Stimulated activated CD4-positive, alpha-beta T cell treated with anti-CD3 and anti-CD28 coated beads, TNF-alpha, amount 100 ng/mL, for 1 hour (primary cell): ENCODE measurements around the gene RAB22A.

ENCODE experiments used
- DNase-seq, 3 donors: peaks; one replicate each; pipeline ENCODE4 v3.0.0-alpha.2; 2020; ENCODE audit warnings: low read depth in 3 of 3, low spot score in 1 of 3

The RAB22A gene, protein sequence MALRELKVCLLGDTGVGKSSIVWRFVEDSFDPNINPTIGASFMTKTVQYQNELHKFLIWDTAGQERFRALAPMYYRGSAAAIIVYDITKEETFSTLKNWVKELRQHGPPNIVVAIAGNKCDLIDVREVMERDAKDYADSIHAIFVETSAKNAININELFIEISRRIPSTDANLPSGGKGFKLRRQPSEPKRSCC

DNA sequence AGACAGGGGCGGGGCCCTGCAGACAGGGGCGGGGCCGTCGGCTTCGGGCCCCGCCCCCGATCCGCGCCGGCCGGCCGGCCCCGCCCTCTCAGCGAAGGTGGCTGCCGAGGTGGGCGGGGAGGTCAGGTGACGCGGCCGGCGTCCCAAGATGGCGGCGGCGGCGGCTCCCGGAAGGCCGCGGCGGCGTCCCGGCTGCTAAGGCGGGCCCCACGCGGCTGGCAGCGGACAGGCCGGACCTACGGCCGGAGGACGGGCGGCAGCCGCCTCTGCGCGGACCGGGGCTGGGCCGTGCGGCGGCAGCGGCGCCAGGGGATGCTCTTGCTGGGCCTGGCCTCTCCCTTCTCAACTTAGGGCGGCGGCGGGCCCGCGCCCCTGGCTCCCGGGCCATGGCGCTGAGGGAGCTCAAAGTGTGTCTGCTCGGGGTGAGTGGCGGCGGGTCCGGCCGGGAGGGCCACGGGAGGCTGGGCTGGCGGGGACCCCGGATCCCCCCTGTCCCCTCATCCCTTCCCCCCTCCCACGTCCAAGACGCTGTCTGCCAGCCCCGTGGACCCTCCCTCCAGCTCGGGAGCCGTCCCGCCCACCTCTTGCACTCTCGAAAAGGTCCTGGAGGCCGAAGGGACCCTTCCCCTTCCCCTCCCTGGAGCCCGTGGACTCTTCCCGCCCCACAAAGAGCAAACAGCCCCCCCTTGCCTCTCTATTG, at the start of gene RAB22A:
Gene RAB22A, plus strand, starts transcription at position 125 of the 700 bp plus-strand sequence. Its CDS starts 262 bp downstream, at position 387.
- peak; percentile 59 to 75 (median 72) for DNase-seq

GRCh38 chr20:58260006-58260405, 49.5 kb upstream of the RAB22A start:
- DNase-seq = no peak

- DNase-seq = no peak
Observed at GRCh38 chr20:58261660-58262059, 47.9 kb upstream of the RAB22A start.

- DNase-seq = no peak
Observed at GRCh38 chr20:58264271-58264670, 45.2 kb upstream of the RAB22A start.

DNA sequence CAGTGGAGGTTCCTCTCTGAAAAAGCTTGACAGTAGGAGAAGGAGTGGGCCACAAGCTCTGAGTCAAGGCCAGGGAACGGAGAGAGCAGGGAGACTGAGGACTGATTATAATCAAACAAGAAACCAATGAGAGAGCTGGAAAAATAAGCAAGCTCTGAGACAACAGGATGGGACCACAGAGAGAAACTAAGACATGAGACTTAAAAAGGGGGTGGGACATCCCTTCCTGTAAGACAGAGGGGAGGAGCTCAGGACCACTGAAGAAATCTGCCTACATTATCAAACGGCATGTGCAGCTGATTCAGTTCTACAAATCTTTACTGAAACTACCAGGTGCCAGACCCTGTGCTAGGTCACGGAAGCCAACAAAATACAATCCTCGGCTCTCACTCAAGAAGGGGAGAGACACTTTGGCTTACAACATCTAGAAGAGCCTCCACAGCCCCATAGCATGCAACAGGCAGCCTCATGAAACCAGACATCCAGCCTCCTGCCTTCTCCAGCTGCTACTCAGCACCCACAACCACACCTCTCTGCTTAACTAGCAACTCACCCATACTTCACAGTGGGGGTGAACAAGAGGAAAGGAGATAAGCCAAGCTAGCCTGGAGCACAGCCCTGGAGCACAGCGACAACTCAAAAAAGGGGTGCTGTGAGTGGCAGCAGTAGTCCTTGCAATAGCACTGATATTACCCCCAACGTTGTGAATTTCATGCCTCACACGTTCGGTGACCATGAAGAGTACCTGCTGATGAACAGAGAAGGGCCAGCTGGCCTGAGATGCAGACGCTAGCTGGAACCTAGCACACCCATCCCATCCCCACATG, 41.9 kb upstream of the RAB22A start:
- no peak for DNase-seq

- DNase-seq = no peak
Observed at GRCh38 chr20:58268421-58268821, 41.1 kb upstream of the RAB22A start.

GRCh38 chr20:58268936-58269619, 40.4 kb upstream of the RAB22A start:
- DNase-seq = no peak

DNA sequence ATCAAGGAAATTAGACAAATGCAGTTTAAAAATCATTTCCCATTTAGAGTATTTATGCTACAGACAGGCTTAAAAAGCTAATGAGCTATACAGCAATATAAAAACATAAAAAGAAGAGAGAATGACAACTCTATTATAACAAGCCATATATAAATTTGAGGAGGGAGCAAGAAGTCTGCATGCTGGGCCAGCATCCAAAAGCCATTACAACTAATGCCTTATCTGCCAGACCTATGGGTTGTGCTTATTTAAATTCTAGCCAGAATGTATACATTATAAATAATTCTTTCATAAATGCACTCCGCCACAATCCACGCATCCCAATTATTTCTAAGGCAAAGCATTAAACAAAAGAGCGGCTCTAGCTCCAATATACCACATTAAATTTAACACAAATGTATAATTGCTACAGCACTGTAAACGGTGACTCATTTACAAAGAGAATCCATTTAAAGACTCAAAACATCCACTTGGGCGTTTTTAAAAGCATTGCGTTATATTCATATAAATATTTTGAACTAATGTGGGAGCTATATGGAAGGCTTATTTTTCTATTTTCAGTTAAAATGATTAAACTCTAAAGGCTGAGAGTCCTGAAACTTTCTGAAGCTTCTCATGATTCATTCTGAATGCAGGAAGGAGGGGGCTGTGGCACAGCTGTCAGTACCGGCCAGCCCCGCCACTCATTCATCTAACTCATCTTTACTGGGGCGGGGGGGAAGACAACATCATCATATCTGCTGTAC, 37.7 kb upstream of the RAB22A start:
- peak in 1 of 3 donors; percentile 13 for DNase-seq

- DNase-seq = no peak
Observed at GRCh38 chr20:58274384-58274783, 35.1 kb upstream of the RAB22A start.

GRCh38 chr20:58277107-58277506, 32.4 kb upstream of the RAB22A start:
- DNase-seq = no peak

GRCh38 chr20:58277578-58278472, 31.7 kb upstream of the RAB22A start:
- DNase-seq = no peak

GRCh38 chr20:58286729-58287128, 22.8 kb upstream of the RAB22A start:
- DNase-seq = no peak

DNA sequence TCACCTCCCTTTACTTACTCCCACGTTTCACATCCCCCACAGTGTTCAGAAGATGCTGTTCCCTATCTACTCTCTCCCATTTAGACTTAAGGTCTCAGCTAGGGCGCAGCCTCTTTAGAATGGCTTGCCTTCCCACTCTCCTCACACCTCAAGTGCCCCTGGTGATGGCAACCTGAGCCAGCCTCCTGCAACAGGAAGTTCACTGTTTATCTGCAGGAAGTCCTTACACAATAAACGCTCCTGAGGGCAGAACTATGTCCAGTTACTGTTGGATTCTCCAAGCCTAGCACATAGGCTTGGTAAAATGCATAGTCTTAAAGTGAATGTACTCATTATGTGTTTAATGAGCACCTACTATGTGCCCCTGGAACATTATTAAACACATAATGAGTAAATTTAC, 21.9 kb upstream of the RAB22A start:
- DNase-seq = no peak

DNA sequence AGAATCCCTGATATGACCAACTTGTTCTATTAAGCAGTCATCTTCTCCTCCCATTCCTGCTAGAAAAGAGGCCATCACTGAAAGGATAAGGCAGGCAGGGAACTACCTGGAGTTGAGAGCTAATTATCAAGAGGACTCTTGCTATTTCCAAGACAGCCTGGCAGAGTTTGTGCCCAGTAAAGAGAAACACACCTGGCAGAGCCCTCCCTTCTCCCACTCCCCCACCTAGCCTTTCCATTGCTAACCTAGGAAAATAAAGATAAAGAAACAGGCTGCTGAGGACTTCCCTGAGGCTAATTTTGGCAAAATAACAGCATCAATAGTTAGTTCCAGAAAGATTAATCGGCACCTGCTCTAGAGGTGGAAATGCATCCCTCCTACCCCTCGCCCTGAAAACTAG, 20.4 kb upstream of the RAB22A start:
- DNase-seq = no peak

- DNase-seq = no peak
Observed at GRCh38 chr20:58293453-58293852, 16.1 kb upstream of the RAB22A start.

GRCh38 chr20:58294497-58295455, 14.7 kb upstream of the RAB22A start:
- DNase-seq = no peak

DNA sequence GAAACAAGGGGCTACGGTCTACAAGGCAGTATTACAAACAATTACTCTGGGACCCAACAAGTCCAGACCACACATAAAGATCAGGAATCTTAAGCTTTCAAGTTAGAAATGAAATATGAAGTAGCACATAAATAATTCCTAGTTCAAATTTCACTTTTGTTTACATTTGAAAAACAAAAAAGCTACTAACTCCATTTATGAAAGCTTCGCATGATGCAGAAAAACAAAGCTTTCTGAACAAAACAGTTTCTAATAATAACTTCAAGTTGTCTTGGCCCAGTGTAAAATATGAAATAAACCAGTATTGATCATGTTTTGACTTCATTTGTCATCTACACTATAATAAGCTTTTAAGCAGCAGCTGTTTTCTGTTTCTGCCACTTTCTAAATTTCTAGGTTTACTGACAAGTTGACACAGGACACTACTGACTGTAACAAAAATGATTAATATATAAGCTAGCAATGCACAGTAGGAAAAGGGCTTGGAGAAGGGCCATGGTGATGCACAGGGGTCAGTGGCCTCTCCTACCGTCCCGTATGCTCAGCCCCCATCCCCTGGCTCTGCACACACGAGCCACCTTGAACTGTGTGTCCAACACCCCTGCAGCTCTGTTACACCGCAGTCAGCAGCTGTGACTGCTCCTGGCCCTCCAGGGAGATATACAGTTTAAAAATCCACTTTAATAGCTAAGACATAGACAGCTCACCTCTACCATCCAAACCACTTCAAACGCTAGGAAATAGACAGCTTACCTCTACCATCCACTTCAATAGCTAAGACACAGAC, 13.3 kb upstream of the RAB22A start:
- DNase-seq = no peak

DNA sequence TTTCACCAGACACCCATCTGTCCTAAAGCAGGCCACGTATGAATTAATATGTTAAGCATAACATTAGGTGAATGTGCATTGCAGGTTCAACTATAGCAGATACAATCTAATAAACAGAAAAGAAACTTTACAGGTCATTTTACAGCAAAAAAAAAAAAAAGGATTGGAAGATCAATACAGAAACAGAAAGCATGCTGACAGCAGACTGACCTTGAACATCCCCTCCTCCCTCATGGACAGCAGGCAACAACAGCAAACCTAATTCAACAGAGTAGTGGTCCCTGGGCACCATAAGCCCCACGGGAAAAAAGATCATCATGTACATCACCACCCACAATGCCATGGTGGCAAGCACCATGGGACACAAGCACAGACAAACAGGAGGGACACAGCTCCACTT, 12.1 kb upstream of the RAB22A start:
- DNase-seq = no peak
